Suprapubic skin (tissue), 4 donors: ENCODE measurements around the gene PSMB3. TPM values are rescaled to one million over a fixed set of nuclear protein-coding genes. Genes with fewer than 3 reads are reported as not detected.

Experiments
- DNase-seq, 2 donors: peaks; one replicate each; pipeline ENCODE4 v3.0.0-alpha.2; 2019; ENCODE audit warnings: low spot score in 2 of 2
- H3K27ac ChIP-seq: fragments of 200-600 bp; sonication (generic); one replicate; pipeline ENCODE4 v1.5.1; 2019
- H3K27me3 ChIP-seq: fragments of 200-600 bp; sonication (generic); one replicate; pipeline ENCODE4 v1.5.1; 2019
- H3K36me3 ChIP-seq: fragments of 200-600 bp; sonication (generic); one replicate; pipeline ENCODE4 v1.5.1; 2019
- H3K4me1 ChIP-seq: fragments of 200-600 bp; sonication (generic); one replicate; pipeline ENCODE4 v1.5.1; 2019
- H3K4me3 ChIP-seq: fragments of 200-600 bp; sonication (generic); one replicate; pipeline ENCODE4 v1.5.1; 2019; ENCODE audit warnings: mild to moderate bottlenecking
- H3K9me3 ChIP-seq: fragments of 200-600 bp; sonication (generic); one replicate; pipeline ENCODE4 v1.5.1; 2019
- EP300 ChIP-seq: sonication (generic); formaldehyde crosslinking; IDR thresholded peaks from one replicate; pipeline ENCODE4 v1.6.1; 2017; ENCODE audit warnings: antibody characterized with exemption
- POLR2A ChIP-seq, 2 donors: fragments of 450-650 bp; IDR thresholded peaks; one replicate each; pipeline ENCODE4 v1.6.1; 2017; ENCODE audit warnings: antibody characterized with exemption in 2 of 2, mild to moderate bottlenecking in 2 of 2, moderate library complexity in 2 of 2
- POLR2AphosphoS5 ChIP-seq, 3 donors: sonication (generic); formaldehyde crosslinking; IDR thresholded peaks; one replicate each; pipeline ENCODE4 v1.6.1; 2017; ENCODE audit warnings: antibody characterized with exemption in 3 of 3
- WGBS: methylation state at CpG from one replicate; pipeline ENCODE4 v1.1.5; 2018; 5-methylcytosine and 5-hydroxymethylcytosine counted together
- total RNA-seq, 4 donors: library from RNA; depleted of rRNA; stranded (reverse); fragments of >200 nt; gene quantifications; one replicate each; pipeline ENCODE4 v1.1.0, GENCODE V29; 2016
- TF ChIP-seq, protein P1 (sequence below), 2 donors: fragments of 200-600 bp in 1 of 2; fragments of 450-650 bp in 1 of 2; sonication (generic) in 1 of 2; IDR thresholded peaks; one replicate each; pipeline ENCODE4 v1.5.1; 2016 to 2019; ENCODE audit warnings: antibody characterized with exemption in 2 of 2, mild to moderate bottlenecking in 1 of 2, moderate library complexity in 1 of 2

PSMB3 gene
- total RNA-seq, 4 donors from 2014 or later, result 106 to 186 (median 162) TPM

DNA sequence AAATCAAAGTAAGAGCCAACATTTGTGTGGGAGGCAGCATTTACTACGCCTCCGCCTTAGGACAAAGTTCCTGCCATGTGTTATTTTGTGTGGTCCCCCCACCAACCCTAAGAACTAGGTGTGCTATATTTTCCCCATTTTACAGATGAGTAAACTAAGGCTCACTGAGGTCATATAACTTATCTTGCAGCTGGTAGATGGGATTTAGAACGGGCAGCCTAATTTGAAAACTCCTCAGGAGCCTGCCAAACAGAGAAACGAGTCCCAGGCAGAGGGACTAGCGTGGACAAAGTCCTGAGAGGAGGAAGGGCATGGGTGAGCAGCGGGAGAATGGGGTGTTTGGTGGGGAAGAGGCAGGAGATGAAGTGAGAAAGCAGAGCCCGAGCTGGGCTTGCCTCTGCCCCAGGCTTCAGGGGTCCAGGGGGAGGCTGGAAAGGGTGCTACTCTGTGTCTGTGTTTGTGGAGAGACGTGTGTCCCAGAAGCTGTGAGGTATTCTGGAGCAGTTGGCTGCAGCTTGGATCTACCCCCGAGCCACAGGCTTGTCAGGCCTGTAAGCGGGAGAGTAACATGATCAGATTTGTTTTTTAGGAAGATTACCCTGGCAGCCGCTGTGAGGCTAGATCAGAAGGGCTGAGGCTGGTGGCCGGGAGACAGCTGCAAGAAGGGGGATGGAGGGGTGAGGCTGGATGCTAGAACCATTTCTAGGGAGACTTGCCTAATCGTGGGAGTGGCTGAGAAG is 42.5 kb upstream of the PSMB3 start:
- TF ChIP-seq, protein P1, sequence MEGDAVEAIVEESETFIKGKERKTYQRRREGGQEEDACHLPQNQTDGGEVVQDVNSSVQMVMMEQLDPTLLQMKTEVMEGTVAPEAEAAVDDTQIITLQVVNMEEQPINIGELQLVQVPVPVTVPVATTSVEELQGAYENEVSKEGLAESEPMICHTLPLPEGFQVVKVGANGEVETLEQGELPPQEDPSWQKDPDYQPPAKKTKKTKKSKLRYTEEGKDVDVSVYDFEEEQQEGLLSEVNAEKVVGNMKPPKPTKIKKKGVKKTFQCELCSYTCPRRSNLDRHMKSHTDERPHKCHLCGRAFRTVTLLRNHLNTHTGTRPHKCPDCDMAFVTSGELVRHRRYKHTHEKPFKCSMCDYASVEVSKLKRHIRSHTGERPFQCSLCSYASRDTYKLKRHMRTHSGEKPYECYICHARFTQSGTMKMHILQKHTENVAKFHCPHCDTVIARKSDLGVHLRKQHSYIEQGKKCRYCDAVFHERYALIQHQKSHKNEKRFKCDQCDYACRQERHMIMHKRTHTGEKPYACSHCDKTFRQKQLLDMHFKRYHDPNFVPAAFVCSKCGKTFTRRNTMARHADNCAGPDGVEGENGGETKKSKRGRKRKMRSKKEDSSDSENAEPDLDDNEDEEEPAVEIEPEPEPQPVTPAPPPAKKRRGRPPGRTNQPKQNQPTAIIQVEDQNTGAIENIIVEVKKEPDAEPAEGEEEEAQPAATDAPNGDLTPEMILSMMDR (IDR thresholded peaks at IDR 0.05), result no peak
- TF ChIP-seq EP300 (no peak), POLR2A (IDR thresholded peaks at IDR 0.05) (no peak), POLR2AphosphoS5 (IDR thresholded peaks at IDR 0.05) (no peak)
- H3K9me3 ChIP-seq, result no peaks in the 10 kb centered on the region
- H3K4me3 ChIP-seq, result no peak overlapping the region
- DNase-seq, result no peak
- 55% methylated on average over 13 of the region's 13 CpGs for WGBS
- no peak overlapping the region for H3K27ac ChIP-seq
- no peaks in the 10 kb centered on the region for H3K27me3 ChIP-seq
- peaks cover 49% of the 10 kb centered on the region for H3K36me3 ChIP-seq
- H3K4me1 ChIP-seq, result peaks cover 37% of the 10 kb centered on the region

DNA sequence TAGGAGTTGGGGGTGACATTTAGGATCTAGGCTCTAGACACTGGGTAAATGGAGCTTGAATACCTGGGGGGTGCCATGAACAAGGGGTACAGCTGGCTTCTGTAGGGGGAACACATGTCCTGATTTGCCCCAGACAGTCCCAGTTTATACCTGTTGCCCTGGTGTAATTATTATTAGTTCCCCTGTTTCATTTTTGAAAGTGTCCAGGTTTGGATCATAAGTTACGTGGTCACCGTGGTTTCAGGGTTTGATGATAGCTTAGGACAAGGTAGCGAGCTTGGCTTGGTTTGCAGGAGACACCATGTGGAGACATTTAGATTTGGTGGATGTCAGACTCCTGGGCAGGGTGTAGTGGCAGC is 42.0 kb upstream of the PSMB3 start:
- no peak for DNase-seq
- H3K27ac ChIP-seq, result no peak overlapping the region
- peaks cover 37% of the 10 kb centered on the region for H3K4me1 ChIP-seq
- TF ChIP-seq POLR2A (IDR thresholded peaks at IDR 0.05) (no peak), EP300 (no peak), POLR2AphosphoS5 (IDR thresholded peaks at IDR 0.05) (no peak)
- TF ChIP-seq, protein P1 (IDR thresholded peaks at IDR 0.05), result no peak
- peaks cover 54% of the 10 kb centered on the region for H3K36me3 ChIP-seq
- H3K27me3 ChIP-seq, result no peaks in the 10 kb centered on the region
- H3K4me3 ChIP-seq, result no peak overlapping the region
- 86% methylated on average over 3 of the region's 3 CpGs for WGBS
- no peaks in the 10 kb centered on the region for H3K9me3 ChIP-seq

DNA sequence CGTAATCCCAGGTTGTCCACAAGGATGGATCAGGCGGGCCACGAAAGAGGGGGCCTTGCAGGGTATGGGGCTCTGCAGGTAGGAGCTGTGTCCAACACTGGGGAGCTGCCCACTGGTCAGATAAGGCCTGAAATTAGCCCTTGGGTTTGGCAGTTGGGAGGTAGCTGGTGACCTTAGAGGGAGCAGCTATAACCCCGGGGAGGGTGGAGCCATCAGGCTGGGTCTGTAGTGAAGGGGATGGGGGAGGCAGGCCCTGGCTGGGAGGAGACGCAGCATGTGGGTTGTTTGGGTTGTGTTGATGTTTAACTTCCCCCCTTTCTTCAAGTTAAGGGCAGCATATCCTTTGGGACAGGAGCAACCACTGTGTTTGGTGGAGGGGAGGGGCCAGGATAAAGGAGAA is 41.6 kb upstream of the PSMB3 start:
- Histone ChIP-seq H3K36me3 (peaks cover 58% of the 10 kb centered on the region), H3K27me3 (no peaks in the 10 kb centered on the region), H3K4me1 (peaks cover 35% of the 10 kb centered on the region), H3K27ac (no peak overlapping the region), H3K4me3 (no peak overlapping the region), H3K9me3 (no peaks in the 10 kb centered on the region)
- no peak for DNase-seq
- TF ChIP-seq POLR2A (IDR thresholded peaks at IDR 0.05), result no peak
- no peak for TF ChIP-seq EP300
- TF ChIP-seq, protein P1 (IDR thresholded peaks at IDR 0.05), result no peak
- no peak for TF ChIP-seq POLR2AphosphoS5 (IDR thresholded peaks at IDR 0.05)
- WGBS, result 87% methylated on average over 5 of the region's 5 CpGs

DNA sequence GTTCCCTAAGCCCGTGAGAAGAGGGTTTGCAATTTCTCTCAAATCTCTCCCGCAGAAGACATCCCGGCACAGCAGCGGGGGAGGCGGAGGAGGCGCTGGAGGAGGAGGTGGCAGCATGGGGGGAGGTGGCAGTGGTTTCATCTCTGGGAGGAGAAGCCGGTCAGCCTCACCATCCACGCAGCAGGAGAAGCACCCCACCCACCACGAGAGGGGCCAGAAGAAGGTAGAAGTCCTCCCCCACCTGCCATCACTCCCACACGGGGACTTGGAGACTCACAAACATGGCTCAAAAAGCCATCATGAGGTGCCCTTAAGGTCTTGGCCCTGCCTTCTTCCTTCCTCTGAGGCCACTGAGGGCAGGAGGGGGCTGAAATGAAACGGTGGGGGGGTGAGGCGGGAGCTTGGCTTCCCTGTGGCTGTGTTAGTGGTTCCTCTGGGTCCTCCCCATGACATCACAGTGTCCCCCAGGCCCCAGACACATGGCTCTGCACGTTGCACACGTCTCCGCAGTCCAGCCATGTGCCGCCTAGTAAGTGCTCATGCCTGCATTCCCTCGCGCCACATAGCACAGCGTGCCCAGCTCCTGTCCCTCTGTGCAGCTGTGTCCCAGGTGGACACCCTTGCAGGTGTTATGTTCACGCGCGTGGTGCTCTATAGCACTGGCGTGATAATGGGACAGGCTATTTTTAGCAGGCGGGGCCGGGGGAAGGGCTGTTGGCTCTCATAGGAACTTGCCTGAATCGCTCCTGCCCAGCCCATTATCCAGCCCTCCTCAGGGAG is 40.6 kb upstream of the PSMB3 start:
- Histone ChIP-seq H3K27me3 (no peaks in the 10 kb centered on the region), H3K4me3 (no peak overlapping the region), H3K36me3 (peaks cover 68% of the 10 kb centered on the region), H3K27ac (no peak overlapping the region), H3K4me1 (peaks cover 25% of the 10 kb centered on the region), H3K9me3 (no peaks in the 10 kb centered on the region)
- no peak for DNase-seq
- no peak for TF ChIP-seq EP300
- 75% methylated on average over 11 of the region's 26 CpGs for WGBS

DNA sequence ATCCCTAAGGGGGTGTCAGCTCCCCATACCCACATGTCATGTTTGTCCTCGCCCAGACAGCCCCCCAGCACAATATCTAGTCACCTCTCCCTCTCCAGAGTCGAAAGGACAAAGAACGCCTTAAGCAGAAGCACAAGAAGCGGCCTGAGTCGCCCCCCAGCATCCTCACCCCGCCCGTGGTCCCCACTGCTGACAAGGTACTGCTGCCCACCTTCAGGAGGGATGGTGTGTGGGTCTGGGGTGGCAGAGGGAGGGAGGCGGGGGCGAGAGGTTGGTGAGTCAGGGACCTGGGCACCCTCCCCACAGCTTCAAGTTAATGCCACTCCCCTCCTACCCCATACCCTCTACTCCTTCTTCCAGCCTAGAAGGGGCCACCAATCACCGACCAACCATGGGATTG is 39.9 kb upstream of the PSMB3 start:
- 94% methylated on average over 5 of the region's 10 CpGs for WGBS
- no peak overlapping the region for H3K4me3 ChIP-seq

More for the DNA sequence above, 39.9 kb upstream of the PSMB3 start:
- no peak for DNase-seq
- H3K4me1 ChIP-seq, result peaks cover 19% of the 10 kb centered on the region
- no peaks in the 10 kb centered on the region for H3K27me3 ChIP-seq
- peaks cover 74% of the 10 kb centered on the region for H3K36me3 ChIP-seq
- TF ChIP-seq, protein P1 (IDR thresholded peaks at IDR 0.05), result no peak
- TF ChIP-seq POLR2AphosphoS5 (IDR thresholded peaks at IDR 0.05) (no peak), POLR2A (IDR thresholded peaks at IDR 0.05) (no peak), EP300 (no peak)
- no peak overlapping the region for H3K27ac ChIP-seq
- H3K9me3 ChIP-seq, result no peaks in the 10 kb centered on the region
